Medulla oblongata (tissue), 1 donor: ENCODE results near the gene LRMDA.

Experiments
- DNase-seq: peaks from one replicate; pipeline ENCODE4 v3.0.0-alpha.2; 2015; ENCODE audit errors: extremely low spot score

LRMDA gene

DNA sequence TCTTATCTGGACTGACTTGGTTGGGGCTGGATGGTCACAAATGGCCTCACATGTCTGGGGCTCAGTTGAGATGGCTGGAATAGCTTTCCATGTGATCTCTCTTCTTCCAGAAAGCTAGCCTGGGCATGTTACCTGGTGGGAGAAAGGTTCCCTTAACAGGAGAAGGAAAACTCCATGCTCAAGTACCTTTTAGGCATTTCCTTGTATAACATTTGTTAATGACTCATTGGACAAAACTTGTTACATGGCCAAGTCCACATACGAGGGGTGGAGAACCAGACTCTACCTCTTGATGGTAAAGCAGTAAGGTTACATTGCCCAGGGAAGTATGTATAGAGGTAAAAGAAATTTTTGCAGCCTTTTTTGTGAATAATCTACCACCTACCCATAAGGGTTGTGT, 826.4 kb downstream of the LRMDA start:
- DNase-seq: no peak

DNA sequence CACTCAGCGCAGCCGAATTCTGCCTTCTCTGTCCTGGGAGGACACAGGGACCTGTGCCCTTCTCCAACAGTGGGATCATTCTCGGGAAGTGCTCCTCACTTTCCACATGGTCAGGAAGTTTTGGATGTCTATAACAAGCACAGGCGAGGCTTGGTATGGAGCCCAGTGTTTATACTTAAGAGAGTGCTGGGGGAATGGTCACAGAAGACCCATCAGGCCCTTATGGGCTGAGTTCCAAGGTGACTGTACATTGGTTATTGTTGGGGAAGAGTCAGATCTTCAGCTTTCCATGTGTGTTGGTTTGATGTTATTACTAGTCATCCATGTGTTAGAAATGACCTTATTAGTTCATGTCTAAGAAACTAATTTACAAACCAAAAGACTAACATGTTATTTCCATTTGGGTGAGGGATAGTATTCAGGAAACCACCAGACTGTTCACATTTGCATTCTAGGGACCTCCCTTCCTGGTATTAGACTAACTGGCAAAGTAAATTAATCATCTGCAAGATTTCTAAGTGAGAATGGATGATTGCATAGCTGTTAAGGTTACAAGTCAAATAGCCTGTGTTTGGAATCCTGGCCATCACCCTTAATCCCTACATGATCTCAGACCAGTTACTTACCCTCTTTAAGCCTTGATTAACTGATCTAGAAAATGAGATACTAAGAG, 834.2 kb downstream of the LRMDA start:
- no peak for DNase-seq

DNA sequence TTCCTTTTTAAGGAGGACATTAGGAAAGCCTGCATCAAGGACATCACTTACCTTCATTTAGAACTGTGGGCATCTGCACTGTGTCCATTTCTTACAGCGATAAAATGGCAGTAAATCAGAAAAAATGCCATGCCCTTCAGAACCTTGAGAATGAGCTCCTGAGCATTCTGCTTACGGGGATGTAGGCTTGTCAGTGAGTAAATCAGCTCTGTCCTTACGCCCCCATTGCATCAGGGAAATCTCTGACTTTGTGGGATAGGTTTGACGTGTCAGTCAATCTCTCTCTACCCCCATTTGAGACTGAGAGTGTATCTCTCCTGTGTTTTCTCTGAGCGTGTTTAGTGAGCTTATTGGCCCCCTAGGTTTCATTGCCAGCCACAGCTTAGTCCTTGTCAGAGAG, 837.1 kb downstream of the LRMDA start:
- DNase-seq: no peak

- no peak for DNase-seq
These were observed 837.5 kb downstream of the LRMDA start for GRCh38 chr10:76268954-76269353.

DNA sequence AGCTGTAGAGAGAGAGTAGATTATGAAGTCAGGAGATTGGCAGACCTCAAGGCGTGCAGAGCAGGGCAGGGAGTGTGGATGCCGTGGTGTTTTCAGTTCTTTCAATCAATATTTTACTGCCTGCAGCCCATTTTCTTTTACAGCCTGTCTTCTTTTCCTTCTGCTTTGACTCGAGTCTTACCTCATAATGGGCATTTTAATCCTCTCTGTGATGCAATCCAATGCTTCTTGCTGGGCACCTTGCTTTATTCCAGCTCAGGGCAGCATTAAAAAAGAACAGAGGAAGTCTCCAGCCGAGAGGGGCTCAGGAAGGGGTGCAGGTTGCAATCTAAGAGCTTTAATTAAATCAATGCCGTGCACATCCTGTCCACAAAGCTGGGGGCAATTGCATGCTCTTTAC, 839.0 kb downstream of the LRMDA start:
- DNase-seq: no peak

GRCh38 chr10:76274933-76275332, 843.5 kb downstream of the LRMDA start:
- DNase-seq: no peak

- DNase-seq: no peak
These were observed 847.5 kb downstream of the LRMDA start for GRCh38 chr10:76278811-76279460.

DNA sequence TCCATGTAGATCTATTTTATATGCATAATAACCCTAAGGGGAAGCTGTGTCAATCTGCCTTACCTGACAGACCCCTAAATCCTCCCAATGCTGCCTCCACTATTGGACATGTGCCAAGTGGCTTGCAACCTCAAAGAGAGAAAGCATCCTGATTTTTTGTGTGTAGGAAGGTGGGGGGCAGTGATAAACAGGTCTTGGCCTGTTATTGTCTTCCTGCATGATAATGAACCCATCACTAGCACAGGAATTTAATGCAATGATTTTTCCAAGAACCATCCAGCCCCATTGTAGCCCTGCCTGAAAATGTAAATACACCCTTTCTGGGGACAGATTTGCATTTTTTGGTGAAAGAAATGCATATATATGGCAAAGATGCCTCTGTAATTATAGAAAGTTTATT, 850.2 kb downstream of the LRMDA start:
- DNase-seq: no peak

DNA sequence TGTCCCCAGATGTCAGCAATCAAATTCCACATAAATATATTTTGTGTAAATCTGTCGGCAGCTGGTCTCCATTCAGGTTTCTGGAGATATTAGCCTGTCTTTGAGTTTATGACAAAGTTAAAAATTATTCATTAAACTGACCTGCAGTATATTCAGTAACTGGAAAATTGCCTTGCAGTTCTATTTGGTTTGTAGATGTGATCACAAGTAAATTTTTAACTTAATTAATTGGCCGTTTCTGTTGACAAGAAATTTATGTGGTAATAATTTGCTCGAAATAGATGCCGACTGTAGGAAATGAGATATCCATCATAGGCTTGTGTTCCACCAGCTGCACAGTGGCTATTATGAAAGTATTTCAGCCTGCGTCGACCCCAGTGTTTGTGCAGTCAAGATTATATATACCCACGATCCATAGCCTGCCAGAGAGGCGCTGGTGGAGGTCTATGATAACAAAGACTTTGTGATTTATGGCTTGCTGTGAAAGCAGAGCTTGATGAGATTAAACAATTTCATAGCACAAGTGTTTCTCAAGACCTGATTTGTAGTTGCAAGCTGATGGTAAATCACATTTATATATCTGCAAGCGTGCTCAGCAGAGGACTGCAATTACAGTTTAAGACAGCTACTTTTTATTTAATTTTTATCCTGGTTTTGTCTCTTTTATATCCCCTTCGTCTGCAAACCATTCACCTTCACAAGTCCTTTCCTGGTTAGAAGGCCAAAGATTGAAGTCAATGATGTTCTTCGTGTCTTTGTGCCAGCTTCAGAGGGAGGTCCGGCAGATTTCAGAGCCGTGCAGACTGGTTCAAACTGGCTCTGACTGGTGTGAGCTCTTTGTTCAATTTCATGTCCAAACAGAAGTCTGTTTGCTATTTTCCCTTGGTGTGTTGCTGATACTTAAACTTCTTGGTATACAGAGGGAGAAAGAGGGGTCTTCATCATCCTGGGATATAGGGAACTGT, 850.9 kb downstream of the LRMDA start:
- no peak for DNase-seq

DNA sequence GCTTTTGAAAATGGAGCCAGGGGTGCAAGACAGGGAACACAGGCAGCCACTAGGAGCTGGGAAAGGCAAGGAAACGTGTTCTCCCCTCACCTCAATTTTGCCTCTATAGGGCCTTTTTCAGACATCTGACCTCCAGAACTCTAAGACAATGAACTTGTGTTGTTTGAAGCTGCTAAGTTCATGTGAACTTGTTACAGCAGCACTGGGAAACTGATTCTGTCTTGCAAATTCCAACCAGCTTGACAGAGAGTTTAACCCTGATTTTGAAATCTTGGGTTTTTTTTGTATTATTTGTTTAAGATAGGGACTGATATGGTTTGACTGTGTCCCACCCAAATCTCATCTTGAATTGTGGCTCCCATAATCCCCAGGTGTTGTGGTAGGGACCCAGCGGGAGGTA, 852.9 kb downstream of the LRMDA start:
- no peak for DNase-seq

- DNase-seq: no peak
These were observed 853.6 kb downstream of the LRMDA start for GRCh38 chr10:76285012-76285411.

DNA sequence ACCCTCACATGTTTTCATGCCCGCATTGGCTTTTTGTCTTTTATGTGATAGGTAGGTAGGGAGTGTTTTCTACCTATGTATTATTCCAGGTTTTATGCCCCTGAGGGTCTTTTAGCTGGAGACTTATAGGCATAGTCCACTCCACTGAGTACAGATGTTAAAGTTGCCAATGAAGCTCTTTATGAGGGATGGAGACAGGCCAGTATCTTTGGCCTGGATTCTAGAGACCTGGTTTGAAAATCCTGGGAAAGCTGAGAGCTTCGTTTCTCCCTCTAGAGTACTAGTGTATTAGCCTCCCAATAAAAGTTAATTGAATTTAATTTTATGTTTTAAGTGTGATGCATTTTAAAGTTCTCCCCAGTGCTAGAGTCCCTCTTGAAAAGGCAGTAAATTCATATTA, 854.1 kb downstream of the LRMDA start:
- no peak for DNase-seq

DNA sequence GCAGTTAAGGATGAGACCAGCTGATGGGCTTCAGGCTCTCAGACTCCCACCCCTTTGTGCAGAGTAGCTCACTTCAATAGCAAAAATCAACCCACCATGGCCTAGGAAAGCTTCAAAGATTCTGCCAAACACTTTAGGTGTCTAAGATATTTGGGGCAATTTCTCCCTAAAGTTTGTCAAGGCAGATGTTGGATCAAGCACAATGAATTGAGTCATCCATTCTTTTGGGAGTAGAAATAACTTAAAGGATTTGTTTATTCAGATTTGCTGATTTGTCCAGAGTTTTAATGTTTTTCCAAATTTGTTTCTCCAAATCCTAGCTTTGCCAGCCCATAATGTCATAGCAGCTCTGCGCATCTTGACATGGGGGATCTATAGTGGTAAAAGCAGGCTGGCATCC, 855.1 kb downstream of the LRMDA start:
- no peak for DNase-seq

GRCh38 chr10:76287856-76288255, 856.4 kb downstream of the LRMDA start:
- no peak for DNase-seq

- DNase-seq: no peak
These were observed 859.8 kb downstream of the LRMDA start for GRCh38 chr10:76291175-76291574.

- no peak for DNase-seq
These were observed 860.5 kb downstream of the LRMDA start for GRCh38 chr10:76291885-76292284.

DNA sequence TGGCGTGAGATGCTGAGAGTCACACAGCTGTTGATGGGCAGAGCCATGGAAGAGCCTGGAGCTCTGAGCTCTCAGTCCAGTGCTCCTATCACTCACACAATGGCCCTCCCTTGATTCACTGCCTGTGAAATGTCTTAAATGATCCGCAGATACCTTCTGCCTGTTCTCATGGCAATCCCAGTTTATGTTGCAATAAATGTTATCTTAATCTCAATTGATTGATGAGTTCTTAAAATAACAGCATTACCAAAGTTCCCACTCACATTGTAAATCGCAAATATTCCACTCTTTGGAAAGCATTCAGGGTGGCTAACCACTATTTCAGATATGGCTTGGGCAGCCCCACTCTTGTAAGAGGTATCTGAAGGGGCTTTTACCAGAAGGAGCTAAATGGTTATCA, 865.5 kb downstream of the LRMDA start:
- DNase-seq: no peak

GRCh38 chr10:76297358-76297757, 865.9 kb downstream of the LRMDA start:
- no peak for DNase-seq

DNA sequence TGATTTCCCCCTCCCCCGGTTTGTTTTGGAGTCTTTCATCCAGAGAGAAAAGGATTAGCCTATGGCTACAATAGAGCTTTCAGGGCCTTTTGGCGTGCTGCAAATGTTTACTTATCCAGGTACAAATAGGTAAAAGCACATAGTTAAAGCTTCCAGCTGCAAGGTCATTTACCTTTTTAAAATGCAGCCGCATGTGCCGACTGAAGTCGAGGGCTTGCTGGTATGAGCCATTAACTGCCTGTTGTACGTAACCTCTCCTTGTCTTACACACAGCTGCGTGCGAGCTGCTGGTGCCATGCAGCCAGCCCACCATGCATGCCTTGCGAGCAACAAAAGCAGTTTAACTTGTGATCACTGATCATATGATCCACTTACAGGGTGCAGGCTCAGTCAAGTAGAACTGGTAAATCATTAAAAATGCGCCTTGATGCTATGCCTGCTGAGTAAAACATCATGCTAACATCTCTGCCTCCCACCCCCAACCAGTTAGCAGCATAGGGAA, 866.4 kb downstream of the LRMDA start:
- DNase-seq: no peak

GRCh38 chr10:76298329-76298728, 866.9 kb downstream of the LRMDA start:
- DNase-seq: no peak

DNA sequence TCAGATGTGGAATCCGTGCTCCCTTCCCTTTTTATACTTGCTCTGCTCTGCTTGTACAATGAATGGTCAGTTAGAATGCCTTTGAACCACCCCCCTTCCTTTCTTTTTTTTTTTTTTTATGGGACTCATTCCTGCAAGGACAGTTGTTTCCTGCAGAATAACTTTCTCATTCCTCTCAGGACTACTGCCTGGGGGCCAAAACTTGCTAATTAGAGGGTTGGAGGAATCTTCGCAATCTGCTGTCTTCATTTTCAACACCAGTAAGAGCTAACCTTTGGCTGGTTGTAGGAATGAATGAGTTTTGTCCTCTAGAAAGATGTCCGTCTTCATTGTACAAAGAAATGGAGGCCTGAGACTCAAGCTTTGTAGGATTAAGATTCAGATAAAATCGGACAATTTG, 868.1 kb downstream of the LRMDA start:
- no peak for DNase-seq

- DNase-seq: no peak
These were observed 869.8 kb downstream of the LRMDA start for GRCh38 chr10:76301211-76301610.
